HG03460 (cell line): ENCODE results near the gene PIEZO2.

Experiments used
- ATAC-seq: cut with Tn5 transposase; IDR thresholded peaks from one replicate; pipeline ENCODE4 v1.9.1; 2021; ENCODE audit not compliant: unreplicated experiment

PIEZO2 gene

GRCh38 chr18:10901329-10901728 lies 248.0 kb downstream of the PIEZO2 start:
- ATAC-seq = no peak

GRCh38 chr18:10900435-10900834 lies 248.9 kb downstream of the PIEZO2 start:
- ATAC-seq = no peak

- no peak for ATAC-seq
Measured at GRCh38 chr18:10899481-10899880, 249.9 kb downstream of the PIEZO2 start.

GRCh38 chr18:10898417-10898974 lies 250.9 kb downstream of the PIEZO2 start:
- no peak for ATAC-seq

GRCh38 chr18:10896851-10897250 lies 252.5 kb downstream of the PIEZO2 start:
- ATAC-seq = no peak

GRCh38 chr18:10895976-10896375 lies 253.4 kb downstream of the PIEZO2 start:
- ATAC-seq = no peak

GRCh38 chr18:10894501-10894900 lies 254.9 kb downstream of the PIEZO2 start:
- ATAC-seq = no peak

GRCh38 chr18:10893761-10894160 lies 255.6 kb downstream of the PIEZO2 start:
- ATAC-seq = no peak

GRCh38 chr18:10893196-10893595 lies 256.2 kb downstream of the PIEZO2 start:
- ATAC-seq = no peak

- no peak for ATAC-seq
Measured at GRCh38 chr18:10892786-10893185, 256.6 kb downstream of the PIEZO2 start.

GRCh38 chr18:10890022-10890421 lies 259.3 kb downstream of the PIEZO2 start:
- no peak for ATAC-seq

- ATAC-seq = peak; percentile 85
Measured at GRCh38 chr18:10878703-10879102, 270.7 kb downstream of the PIEZO2 start.

GRCh38 chr18:10877987-10878386 lies 271.4 kb downstream of the PIEZO2 start:
- no peak for ATAC-seq

- no peak for ATAC-seq
Measured at GRCh38 chr18:10875811-10876210, 273.6 kb downstream of the PIEZO2 start.

- ATAC-seq = no peak
Measured at GRCh38 chr18:10872304-10872703, 277.1 kb downstream of the PIEZO2 start.

GRCh38 chr18:10864722-10865121 lies 284.6 kb downstream of the PIEZO2 start:
- ATAC-seq = no peak

GRCh38 chr18:10863026-10863425 lies 286.3 kb downstream of the PIEZO2 start:
- no peak for ATAC-seq

- ATAC-seq = no peak
Measured at GRCh38 chr18:10860928-10861327, 288.4 kb downstream of the PIEZO2 start.

- ATAC-seq = no peak
Measured at GRCh38 chr18:10860382-10860781, 289.0 kb downstream of the PIEZO2 start.

GRCh38 chr18:10858477-10858876 lies 290.9 kb downstream of the PIEZO2 start:
- ATAC-seq = no peak

GRCh38 chr18:10856132-10856531 lies 293.2 kb downstream of the PIEZO2 start:
- no peak for ATAC-seq

- ATAC-seq = no peak
Measured at GRCh38 chr18:10852385-10853303, 296.7 kb downstream of the PIEZO2 start.
